Stimulated activated CD8-positive, alpha-beta memory T cell treated with anti-CD3 and anti-CD28 coated beads, Interleukin-12 subunit alpha, Interleukin-12 subunit beta, amount 100 ng/mL, for 24 hours (primary cell): ENCODE data around the gene ZNRF3.
A peak's percentile ranks its signal among the peaks of the same experiment; 100 is the strongest.

ENCODE experiments used
- DNase-seq: peaks from one replicate; pipeline ENCODE4 v3.0.0-alpha.2; 2020; ENCODE audit errors: extremely low read depth

ZNRF3 gene

DNA sequence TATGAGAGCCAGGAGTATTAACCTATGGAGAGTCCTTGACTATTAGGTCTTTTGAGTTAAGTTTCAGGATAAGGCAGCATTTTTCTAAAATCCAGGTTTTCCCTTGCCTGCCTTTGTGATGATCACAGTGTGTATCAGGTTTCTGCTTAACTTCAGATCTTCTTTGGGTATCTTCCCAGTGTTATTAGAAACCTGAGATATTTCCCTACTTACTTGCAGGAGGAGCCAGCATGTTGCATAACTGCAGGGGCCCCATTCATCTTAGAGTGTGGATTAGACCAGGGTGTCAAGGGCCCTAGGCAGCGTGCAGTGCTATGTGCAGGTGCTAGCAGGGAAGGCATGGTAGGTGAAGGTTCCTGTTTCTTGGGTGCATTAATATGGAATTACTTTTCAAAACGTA is 69.5 kb downstream of the ZNRF3 start:
- DNase-seq: no peak

- no peak for DNase-seq
Measured at GRCh38 chr22:28953403-28953802, 70.0 kb downstream of the ZNRF3 start.

- DNase-seq: no peak
Measured at GRCh38 chr22:28953976-28954880, 70.9 kb downstream of the ZNRF3 start.

DNA sequence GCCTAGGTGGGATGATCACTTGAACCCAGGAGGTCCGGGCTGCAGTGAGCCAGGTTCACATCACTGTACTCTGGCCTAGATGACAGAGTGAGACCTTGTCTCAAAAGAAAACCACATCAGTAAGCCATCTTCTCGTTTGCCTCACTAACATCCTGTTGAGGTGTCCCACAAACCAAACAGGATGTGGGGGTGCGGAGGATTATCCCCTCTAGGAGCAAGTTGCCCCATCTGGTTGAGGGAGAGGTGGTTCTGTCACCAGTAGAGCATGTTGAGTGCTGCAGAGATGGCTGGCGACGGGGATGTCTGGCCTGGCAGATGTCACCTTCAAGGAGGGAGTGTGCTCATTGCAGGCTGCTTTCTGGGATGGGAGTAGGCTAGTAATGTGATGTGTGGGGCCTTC is 72.4 kb downstream of the ZNRF3 start:
- peak; percentile 63 for DNase-seq

DNA sequence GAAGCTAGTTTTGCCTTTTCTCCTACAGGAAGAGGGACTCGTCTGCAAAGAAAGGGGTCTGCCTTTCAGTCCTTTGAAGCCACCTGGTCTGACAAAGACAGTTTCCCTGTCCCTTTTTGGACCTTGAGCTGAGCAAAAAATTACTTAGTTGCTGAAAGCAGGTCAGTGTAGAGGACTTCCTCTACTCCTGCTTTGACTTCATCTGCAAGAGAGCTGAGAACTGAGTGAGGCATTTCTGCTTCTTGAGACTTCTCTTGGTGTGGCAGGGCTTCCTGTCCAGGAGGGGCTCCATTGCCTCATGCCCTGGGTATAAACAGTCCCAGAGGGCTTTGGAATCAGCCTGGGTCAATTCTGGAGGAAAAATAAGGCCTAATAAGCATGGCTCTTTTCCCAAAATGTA is 73.1 kb downstream of the ZNRF3 start:
- no peak for DNase-seq

GRCh38 chr22:28958611-28959010 is 75.2 kb downstream of the ZNRF3 start:
- DNase-seq: no peak

GRCh38 chr22:28962042-28962554 is 78.7 kb downstream of the ZNRF3 start:
- no peak for DNase-seq

GRCh38 chr22:28963362-28963761 is 80.0 kb downstream of the ZNRF3 start:
- no peak for DNase-seq

GRCh38 chr22:28967163-28967665 is 83.8 kb downstream of the ZNRF3 start:
- DNase-seq: no peak

DNA sequence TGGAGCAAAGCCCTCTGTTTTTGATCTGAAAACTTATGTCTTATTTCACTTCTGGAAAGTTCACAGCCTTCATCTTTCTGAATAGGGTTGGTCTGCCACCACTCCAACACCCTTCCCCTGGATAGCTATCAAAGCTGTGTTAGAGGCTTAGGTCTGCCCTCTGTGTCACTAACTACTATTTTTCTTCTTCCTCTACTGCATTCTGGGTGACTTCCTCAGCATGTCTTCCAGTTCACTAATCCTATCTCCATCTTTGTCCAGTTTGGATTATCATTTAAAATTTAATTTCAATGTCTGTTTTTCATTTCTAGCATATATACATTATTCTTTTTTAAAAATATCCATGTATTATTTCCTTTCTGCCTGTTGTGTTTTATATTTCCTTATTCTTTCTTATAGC is 84.6 kb downstream of the ZNRF3 start:
- no peak for DNase-seq

GRCh38 chr22:28969401-28970168 is 86.2 kb downstream of the ZNRF3 start:
- DNase-seq: no peak

DNA sequence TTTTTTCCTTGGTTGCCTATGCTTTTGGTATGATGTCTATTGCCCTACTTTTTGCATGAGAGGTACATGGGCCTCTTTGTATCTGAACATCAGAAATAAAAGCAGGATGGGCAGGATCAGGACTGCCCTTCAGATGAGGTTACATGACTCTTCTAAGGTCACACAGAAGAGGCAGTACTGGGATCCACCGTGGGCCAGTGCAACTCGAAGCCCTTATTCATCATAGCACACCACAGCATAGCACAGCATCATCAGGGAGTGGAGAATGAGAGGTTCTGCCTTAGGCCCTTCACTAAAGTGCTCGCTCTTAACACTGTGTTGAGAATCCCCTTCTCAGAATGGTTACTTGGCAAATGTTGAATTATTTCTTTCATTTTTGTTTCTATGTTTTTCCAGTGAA is 90.0 kb downstream of the ZNRF3 start:
- no peak for DNase-seq

GRCh38 chr22:28977060-28977459 is 93.7 kb downstream of the ZNRF3 start:
- DNase-seq: no peak

DNA sequence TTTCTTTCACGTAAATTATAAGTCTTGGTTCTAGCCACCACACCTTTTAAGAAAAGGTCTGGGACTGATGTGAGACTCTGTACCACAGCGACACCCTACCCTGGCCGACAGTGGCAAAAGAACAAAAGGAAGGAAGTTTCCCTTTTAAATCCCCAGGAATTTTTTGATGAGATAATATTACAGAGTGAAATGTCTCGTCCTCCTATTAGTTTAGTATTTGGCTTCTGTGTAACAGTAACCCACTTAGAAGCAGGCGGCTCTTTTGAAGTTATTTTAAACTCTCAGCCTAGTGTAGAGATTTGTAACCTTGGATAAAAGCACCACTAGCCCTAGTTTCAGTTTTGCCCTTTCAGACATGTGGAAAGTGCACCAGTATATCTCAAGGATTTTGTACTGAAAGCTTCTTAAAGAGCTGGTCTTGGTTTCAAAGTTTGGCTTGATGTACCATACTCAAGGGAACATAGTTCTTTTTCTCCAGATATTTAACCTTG is 94.2 kb downstream of the ZNRF3 start:
- no peak for DNase-seq

GRCh38 chr22:28978158-28978557 is 94.8 kb downstream of the ZNRF3 start:
- DNase-seq: no peak

DNA sequence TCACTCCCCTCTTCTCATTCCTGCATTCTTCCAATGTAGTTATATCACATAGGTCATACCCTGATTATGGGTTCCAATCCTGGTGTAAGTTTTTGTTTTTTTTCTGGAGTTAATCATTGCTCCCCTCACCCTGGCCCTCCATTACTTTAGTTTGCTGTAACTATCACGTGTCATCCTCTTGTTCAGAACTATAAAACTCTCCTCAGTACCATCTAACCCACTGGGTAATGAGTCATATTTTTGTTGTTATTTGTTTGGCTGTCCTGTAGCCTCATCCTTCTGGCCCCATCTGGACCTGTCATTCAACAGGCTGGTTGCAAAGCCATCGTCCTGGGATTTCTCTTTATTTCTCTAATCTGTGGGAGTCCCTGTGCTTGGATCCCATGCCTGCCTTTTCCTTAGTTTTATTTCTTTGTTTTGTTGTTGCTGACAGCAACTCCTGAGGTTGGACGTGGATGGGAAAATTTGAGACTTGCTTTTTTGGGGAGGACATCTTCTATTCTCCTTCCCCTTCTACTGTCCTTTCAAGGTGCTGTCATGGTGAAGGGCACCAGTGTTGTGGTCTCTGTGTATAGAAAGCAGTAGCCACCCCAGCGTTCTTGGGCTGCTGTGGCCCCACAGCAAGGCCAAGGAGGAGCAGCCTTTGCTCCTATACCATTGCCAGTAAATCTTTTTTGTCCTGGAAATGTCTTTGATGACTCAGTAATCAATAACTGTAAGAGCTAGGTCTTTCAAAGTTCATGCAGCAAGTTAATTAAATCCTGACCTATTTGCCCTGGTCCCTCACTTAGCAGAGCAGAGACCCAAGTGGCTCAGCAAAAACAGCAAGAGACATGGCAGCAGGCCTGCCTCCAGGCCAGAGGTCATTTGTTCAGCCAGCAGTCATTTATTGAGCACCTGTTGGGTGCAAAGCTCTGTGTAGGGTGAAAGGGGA is 95.8 kb downstream of the ZNRF3 start:
- no peak for DNase-seq

- DNase-seq: no peak
Measured at GRCh38 chr22:28980326-28980725, 97.0 kb downstream of the ZNRF3 start.

DNA sequence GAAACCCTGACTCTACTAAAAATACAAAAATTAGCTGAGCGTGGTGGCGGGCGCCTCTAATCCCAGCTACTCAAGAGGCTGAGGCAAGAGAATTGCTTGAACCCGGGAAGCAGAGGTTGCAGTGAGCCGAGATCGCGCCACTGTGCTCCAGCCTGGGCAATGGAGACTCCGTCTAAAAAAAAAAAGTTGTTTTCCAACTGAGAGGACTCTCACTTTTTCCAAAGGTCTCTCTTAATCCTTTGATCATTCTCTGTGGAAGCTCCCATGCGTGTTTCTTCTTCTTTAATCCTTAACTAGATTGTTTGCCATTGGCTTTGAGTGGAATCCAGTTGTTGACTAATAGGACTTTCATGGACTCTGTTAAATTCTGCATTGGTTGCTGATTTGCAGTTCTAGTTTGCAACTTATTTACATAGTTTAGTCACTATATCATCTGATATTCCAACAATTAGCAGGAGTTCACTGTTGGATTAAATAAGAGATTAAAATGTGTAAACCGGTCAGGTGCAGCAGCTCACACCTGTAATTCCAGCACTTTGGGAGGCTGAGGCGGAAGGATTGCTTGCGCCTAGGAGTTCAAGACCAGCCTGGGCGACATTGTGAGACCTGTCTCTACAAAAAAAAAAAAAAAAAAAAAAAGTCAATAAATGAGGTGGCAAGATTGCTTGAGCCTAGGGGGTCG is 98.6 kb downstream of the ZNRF3 start:
- DNase-seq: no peak

DNA sequence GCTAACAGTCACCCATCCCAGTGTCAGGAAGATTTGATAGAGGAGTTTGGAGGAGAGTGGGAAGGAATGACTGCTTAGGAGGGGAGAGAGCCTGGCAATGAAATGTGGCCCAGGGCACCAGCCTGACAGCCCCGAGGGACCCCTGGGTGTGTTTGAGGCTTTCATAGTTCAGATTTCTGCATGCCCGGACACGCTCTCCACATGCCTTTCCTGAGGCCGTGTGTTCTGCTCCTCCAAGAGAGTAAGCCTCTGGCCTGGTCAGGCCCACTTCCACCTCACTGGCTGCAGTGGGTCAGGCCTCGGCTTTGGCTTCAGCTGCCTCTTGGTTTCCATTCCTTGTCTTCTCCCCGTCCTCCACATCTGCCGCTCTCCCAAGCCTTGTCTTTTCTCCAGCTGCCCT is 99.8 kb downstream of the ZNRF3 start:
- no peak for DNase-seq

DNA sequence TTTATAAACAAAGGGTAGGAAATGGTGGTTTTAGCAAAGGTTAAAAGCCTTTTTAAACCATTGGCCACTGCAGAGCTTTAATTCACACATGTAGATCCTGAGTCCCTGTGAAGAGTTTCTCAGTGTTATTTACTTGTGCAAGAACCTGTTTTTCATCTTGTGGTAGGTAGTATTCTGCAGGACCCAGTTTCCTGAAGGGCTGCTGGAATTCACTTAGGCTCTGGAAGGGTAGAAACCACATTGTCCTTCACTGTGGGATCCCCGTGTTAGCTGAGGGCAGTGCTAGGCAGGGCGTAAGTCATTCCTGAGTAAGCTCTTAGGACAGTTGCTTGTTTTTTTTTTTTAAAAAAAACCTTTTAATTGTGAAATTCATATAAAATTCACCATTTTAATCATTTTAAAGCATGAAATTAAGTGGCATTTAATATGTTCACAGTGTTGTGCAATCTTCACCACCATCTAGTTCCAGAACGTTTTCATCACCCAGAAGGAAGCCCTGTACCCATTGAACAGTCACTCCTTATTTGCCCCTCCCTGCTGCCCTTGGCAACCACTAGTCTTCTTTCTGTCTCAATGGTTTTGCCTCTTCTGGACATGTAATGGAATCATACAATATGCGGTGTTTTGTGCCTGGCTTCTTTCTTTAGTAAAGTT is 100.5 kb downstream of the ZNRF3 start:
- no peak for DNase-seq
